Fibroblast of the aortic adventitia (primary cell): ENCODE data around the gene FSTL4. TPM values are rescaled to one million over a fixed set of nuclear protein-coding genes. Genes with fewer than 3 reads are reported as not detected.

ENCODE experiments used
- DNase-seq: peaks from one replicate; pipeline ENCODE4 v3.0.0-alpha.2; 2010; ENCODE audit warnings: low read depth
- H3K4me3 ChIP-seq: 2 replicates; pipeline ENCODE4 v1.5.1; 2011; ENCODE audit warnings: low read depth, mild to moderate bottlenecking, control low read depth, low read length, moderate library complexity
- total RNA-seq: library from RNA; depleted of rRNA; stranded (reverse); fragments of >200 nt; gene quantifications from 2 replicates; pipeline ENCODE4 v1.2.3, GENCODE V29; 2012; ENCODE audit warnings: low replicate concordance
- TF ChIP-seq, protein P1 (sequence below): IDR thresholded peaks from 2 replicates; pipeline ENCODE4 v1.5.1; 2011; ENCODE audit warnings: mild to moderate bottlenecking, low read length, control low read depth, inconsistent platforms; ENCODE audit not compliant: insufficient read depth

Gene FSTL4
- total RNA-seq, 1 donor: not detected

DNA sequence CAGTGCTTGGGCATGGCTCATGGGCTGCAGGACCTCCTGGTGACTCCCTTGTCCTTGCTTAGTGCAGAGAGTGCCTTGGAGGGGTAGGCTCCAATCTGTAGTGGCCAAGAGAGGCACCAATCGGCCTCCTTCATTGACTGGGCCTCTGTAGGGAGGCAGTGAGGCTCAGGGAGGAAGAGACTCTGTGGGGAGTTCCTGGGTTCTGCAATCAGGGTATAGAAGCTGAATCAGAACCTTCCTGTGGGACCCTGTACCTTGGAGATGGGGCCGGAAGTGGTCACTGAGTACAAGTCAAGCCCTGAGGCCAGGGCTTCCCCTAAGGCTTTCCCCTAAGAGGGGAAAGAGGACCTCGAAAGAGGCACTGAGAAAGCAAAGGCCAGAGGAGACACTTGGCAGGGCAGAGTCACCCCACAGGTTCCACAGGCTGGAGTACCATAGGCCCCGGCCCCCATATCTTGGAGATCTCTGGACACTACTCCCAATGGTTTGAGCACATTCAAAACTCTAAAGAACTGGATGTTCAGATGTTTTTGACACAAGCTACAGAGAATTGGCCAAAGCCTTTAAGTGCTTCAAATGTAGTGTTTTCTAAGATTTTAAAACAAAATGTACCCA is 370.0 kb downstream of the FSTL4 start:
- no peak for DNase-seq
- H3K4me3 ChIP-seq: no peak overlapping the region
- TF ChIP-seq, protein P1, sequence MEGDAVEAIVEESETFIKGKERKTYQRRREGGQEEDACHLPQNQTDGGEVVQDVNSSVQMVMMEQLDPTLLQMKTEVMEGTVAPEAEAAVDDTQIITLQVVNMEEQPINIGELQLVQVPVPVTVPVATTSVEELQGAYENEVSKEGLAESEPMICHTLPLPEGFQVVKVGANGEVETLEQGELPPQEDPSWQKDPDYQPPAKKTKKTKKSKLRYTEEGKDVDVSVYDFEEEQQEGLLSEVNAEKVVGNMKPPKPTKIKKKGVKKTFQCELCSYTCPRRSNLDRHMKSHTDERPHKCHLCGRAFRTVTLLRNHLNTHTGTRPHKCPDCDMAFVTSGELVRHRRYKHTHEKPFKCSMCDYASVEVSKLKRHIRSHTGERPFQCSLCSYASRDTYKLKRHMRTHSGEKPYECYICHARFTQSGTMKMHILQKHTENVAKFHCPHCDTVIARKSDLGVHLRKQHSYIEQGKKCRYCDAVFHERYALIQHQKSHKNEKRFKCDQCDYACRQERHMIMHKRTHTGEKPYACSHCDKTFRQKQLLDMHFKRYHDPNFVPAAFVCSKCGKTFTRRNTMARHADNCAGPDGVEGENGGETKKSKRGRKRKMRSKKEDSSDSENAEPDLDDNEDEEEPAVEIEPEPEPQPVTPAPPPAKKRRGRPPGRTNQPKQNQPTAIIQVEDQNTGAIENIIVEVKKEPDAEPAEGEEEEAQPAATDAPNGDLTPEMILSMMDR: no peak

- no peak overlapping the region for H3K4me3 ChIP-seq
- no peak for DNase-seq
- TF ChIP-seq, protein P1: no peak
Measured at GRCh38 chr5:133241179-133242092, 370.9 kb downstream of the FSTL4 start.

DNA sequence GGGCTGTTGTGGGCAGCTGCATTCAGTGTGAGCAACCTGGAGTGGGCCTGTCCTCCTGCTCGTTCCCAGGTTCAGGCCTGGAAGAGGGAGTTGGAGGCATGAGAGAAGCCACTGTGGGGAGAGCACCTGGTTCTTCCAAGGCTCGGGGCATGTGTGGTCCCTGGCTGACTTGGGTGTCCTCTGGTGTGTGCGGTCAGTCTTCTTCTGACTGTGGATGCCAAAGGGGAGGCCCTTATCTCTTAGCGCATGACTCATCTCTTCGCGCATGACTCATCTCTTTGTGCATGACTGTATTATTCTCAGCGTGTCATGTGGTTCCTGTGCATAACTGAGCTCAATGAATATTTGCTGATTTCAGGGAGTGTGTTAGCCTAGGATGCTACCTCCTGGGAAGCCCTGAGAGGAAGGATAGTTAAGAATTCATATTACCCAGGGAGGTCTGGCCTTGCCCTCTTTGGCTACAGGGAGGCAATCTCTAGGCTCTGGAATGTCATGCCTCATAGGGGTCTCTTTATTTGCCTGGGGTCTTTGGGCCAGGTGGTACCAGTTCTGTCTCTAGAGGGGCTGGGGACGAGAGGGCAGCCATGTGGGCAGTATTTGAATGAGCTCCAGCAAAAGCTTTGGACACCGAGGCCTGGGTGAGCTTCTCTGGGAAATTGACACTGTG is 371.8 kb downstream of the FSTL4 start:
- no peak overlapping the region for H3K4me3 ChIP-seq
- peak; percentile 97 for DNase-seq
- TF ChIP-seq, protein P1: no peak

DNA sequence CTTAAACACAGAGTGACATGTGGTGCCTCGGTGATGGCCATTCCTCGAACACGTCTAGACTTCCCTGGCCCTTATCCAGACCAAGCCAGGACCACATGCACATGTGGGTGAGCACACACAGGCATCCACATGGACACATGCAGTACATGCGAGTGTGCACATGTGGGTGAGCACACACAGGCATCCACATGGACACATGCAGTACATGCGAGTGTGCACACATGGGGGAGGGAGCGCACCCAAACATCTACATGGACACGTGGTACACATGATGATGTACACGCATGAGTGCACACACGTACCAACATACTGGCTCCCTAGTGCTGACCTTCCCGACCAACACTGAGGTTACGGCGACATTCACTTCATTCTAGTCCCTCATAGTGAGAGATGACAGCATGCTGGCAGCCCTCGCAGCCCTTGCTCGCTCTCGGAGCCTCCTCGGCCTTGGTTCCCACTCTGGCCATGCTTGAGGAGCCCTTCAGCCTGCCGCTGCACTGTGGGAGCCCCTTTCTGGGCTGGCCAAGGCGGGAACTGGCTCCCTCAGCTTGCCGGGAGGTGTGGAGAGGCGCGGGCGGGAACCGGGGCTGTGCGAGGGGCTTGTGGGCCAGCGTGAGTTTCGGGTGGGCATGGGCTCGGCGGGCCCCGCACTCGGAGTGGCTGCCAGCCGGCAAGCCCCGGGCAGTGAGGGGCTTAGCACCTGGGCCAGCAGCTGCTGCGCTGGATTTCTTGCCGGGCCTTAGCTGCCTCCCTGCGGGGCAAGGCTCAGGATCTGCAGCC is 373.7 kb downstream of the FSTL4 start:
- no peak for DNase-seq
- TF ChIP-seq, protein P1: no peak
- H3K4me3 ChIP-seq: no peak overlapping the region

DNA sequence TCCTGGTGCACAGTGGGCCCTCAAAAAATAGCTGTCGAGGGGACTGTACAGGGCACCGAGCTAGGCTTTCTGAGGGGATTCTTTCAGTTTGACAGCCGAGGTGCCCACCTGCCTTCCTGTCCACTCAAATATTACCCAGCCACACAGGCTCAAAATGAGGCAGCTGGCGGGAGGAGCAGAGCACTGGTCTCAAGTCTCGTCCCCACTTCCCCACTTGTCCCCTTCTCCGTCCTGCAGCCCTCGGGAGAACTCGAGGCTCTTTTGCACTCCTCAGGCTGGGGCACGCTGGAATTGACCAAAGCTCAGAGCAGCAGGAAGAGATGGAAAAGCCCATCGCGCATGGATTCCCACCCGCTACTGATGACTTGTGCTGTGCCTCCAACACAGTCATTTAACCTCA is 375.4 kb downstream of the FSTL4 start:
- DNase-seq: no peak
- TF ChIP-seq, protein P1: no peak
- H3K4me3 ChIP-seq: no peak overlapping the region

- TF ChIP-seq, protein P1: no peak
- H3K4me3 ChIP-seq: no peak overlapping the region
- DNase-seq: no peak
Measured at GRCh38 chr5:133236541-133236951, 375.8 kb downstream of the FSTL4 start.
